ENCODE results near the gene HIVEP1.

GRCh38 chr6:12007887-12008286, 4.2 kb upstream of the HIVEP1 start:
- TF ChIP-seq POLR2A (IDR thresholded peaks at IDR 0.05; ENCODE audit: extremely low read depth, insufficient read length), result no peak
- TF ChIP-seq CTCF (IDR thresholded peaks at IDR 0.05; ENCODE audit: low read depth, low read length), result no peak
- TF ChIP-seq MAX (IDR thresholded peaks at IDR 0.05; ENCODE audit: low read depth, low read length), result no peak
- TF ChIP-seq MYC (IDR thresholded peaks at IDR 0.05; ENCODE audit: low read depth, low read length), result no peak

Data from NB4 (cell line).